ENCODE data around the gene SERPINC1. TPM values are rescaled to one million over a fixed set of nuclear protein-coding genes. Genes with fewer than 3 reads are reported as not detected.

The SERPINC1 gene
- total and polyA plus RNA-seq, 9 of the 15 experiments (the other 6 are each of a cell fraction or from before 2014, with no cell fraction given): 0.07 to 1.2 (median 0.50) TPM

- TF ChIP-seq, protein P1, sequence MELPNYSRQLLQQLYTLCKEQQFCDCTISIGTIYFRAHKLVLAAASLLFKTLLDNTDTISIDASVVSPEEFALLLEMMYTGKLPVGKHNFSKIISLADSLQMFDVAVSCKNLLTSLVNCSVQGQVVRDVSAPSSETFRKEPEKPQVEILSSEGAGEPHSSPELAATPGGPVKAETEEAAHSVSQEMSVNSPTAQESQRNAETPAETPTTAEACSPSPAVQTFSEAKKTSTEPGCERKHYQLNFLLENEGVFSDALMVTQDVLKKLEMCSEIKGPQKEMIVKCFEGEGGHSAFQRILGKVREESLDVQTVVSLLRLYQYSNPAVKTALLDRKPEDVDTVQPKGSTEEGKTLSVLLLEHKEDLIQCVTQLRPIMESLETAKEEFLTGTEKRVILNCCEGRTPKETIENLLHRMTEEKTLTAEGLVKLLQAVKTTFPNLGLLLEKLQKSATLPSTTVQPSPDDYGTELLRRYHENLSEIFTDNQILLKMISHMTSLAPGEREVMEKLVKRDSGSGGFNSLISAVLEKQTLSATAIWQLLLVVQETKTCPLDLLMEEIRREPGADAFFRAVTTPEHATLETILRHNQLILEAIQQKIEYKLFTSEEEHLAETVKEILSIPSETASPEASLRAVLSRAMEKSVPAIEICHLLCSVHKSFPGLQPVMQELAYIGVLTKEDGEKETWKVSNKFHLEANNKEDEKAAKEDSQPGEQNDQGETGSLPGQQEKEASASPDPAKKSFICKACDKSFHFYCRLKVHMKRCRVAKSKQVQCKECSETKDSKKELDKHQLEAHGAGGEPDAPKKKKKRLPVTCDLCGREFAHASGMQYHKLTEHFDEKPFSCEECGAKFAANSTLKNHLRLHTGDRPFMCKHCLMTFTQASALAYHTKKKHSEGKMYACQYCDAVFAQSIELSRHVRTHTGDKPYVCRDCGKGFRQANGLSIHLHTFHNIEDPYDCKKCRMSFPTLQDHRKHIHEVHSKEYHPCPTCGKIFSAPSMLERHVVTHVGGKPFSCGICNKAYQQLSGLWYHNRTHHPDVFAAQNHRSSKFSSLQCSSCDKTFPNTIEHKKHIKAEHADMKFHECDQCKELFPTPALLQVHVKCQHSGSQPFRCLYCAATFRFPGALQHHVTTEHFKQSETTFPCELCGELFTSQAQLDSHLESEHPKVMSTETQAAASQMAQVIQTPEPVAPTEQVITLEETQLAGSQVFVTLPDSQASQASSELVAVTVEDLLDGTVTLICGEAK (IDR thresholded peaks at IDR 0.05): no peak
- TF ChIP-seq, protein P1 (CRISPR knock-in tag; IDR thresholded peaks at IDR 0.05): no peak
- TF ChIP-seq IRF2 (CRISPR knock-in tag; IDR thresholded peaks at IDR 0.05) (no peak), ZEB2 (IDR thresholded peaks at IDR 0.05) (no peak), MIER1 (IDR thresholded peaks at IDR 0.05; ENCODE audit: low read depth) (0 out of 2 replicates have a peak, but pooled peaks have one; percentile 4), SMARCC2 (IDR thresholded peaks at IDR 0.05; ENCODE audit: low read depth) (peak; percentile 62; the same call in 1 of the 2 replicates), ZNF766 (CRISPR knock-in tag; conservative IDR thresholded peaks at IDR 0.05) (0 out of 2 replicates have a peak, but pooled peaks have one; percentile 20), ZNF318 (IDR thresholded peaks at IDR 0.05; ENCODE audit: borderline replicate concordance in 1 of 2, low read depth in 1 of 2) (no peak)
Observed at GRCh38 chr1:173869021-173869359, 48.1 kb downstream of the SERPINC1 start (continued).

All from K562 (cell line).